Vagina (tissue), 2 donors: ENCODE data around the gene MRPS15. TPM values are rescaled to one million over a fixed set of nuclear protein-coding genes. Genes with fewer than 3 reads are reported as not detected.

Experiments
- DNase-seq, 2 donors: peaks; one replicate each; pipeline ENCODE4 v3.0.0-alpha.2; 2017; ENCODE audit errors: extremely low spot score in 2 of 2
- H3K27ac ChIP-seq: fragments of 200-600 bp; sonication (generic); one replicate; pipeline ENCODE4 v1.5.1; 2019
- H3K27me3 ChIP-seq: fragments of 200-600 bp; sonication (generic); one replicate; pipeline ENCODE4 v1.5.1; 2019
- H3K36me3 ChIP-seq, 2 donors: fragments of 200-600 bp; sonication (generic); one replicate each; pipeline ENCODE4 v1.5.1; 2017 to 2019
- H3K4me1 ChIP-seq: fragments of 200-600 bp; sonication (generic); one replicate; pipeline ENCODE4 v1.5.1; 2019
- H3K4me3 ChIP-seq, 2 donors: fragments of 200-600 bp; sonication (generic); 1 replicate in 1 of 2; 2 replicates in 1 of 2; pipeline ENCODE4 v1.5.1; 2016 to 2019
- H3K9me3 ChIP-seq: fragments of 200-600 bp; sonication (generic); one replicate; pipeline ENCODE4 v1.5.1; 2019
- CTCF ChIP-seq, 3 experiments: fragments of 450-650 bp in 2 of 3; fragments of 200-600 bp in 1 of 3; sonication (generic) in 1 of 3; IDR thresholded peaks; one replicate each; pipeline ENCODE4 v1.5.1; 2017 to 2019; ENCODE audit warnings: antibody characterized with exemption in 3 of 3, mild to moderate bottlenecking in 2 of 3, moderate library complexity in 2 of 3
- POLR2A ChIP-seq, 2 donors: fragments of 450-650 bp; IDR thresholded peaks; one replicate each; pipeline ENCODE4 v1.6.1; 2017; ENCODE audit warnings: antibody characterized with exemption in 2 of 2, mild to moderate bottlenecking in 2 of 2, moderate library complexity in 2 of 2
- POLR2AphosphoS5 ChIP-seq, 2 donors: sonication (generic); formaldehyde crosslinking; IDR thresholded peaks; one replicate each; pipeline ENCODE4 v1.9.0; 2017; ENCODE audit warnings: antibody characterized with exemption in 2 of 2, mild to moderate bottlenecking in 2 of 2, low read depth in 1 of 2; ENCODE audit not compliant: insufficient read depth in 1 of 2
- intact Hi-C: fragments of 100-400 bp; cut with DNase I; formaldehyde crosslinking; loops from one replicate; pipeline ENCODE4 v1.15.1; 2023
- total RNA-seq: library from RNA; depleted of rRNA; stranded (reverse); fragments of >200 nt; gene quantifications from one replicate; pipeline ENCODE4 v1.2.3, GENCODE V29; 2016

The MRPS15 gene
- total RNA-seq, 1 donor from 2014 or later, result 54.0 TPM

GRCh38 chr1:36443297-36443696 is 20.9 kb downstream of the MRPS15 start:
- Histone ChIP-seq H3K4me1 (peaks cover under 1% of the 10 kb centered on the region), H3K36me3 (no peaks in the 10 kb centered on the region), H3K9me3 (no peaks in the 10 kb centered on the region), H3K27ac (no peak overlapping the region), H3K27me3 (no peaks in the 10 kb centered on the region), H3K4me3 (no peak overlapping the region)
- TF ChIP-seq POLR2A (IDR thresholded peaks at IDR 0.05), result no peak
- no peak for TF ChIP-seq CTCF (IDR thresholded peaks at IDR 0.05)
- no peak for TF ChIP-seq POLR2AphosphoS5 (IDR thresholded peaks at IDR 0.05; ENCODE audit: insufficient read depth in 1 of 2, low read depth in 1 of 2)
- intact Hi-C loops, result no loop called here
- DNase-seq, result no peak

GRCh38 chr1:36442337-36442736 is 21.8 kb downstream of the MRPS15 start:
- intact Hi-C loops, result no loop called here
- no peak overlapping the region for H3K27ac ChIP-seq
- no peaks in the 10 kb centered on the region for H3K27me3 ChIP-seq
- H3K9me3 ChIP-seq, result no peaks in the 10 kb centered on the region
- no peaks in the 10 kb centered on the region for H3K36me3 ChIP-seq
- no peaks in the 10 kb centered on the region for H3K4me1 ChIP-seq
- DNase-seq, result no peak
- H3K4me3 ChIP-seq, result no peak overlapping the region
- TF ChIP-seq CTCF (IDR thresholded peaks at IDR 0.05) (no peak), POLR2A (IDR thresholded peaks at IDR 0.05) (no peak), POLR2AphosphoS5 (IDR thresholded peaks at IDR 0.05; ENCODE audit: insufficient read depth in 1 of 2, low read depth in 1 of 2) (no peak)

DNA sequence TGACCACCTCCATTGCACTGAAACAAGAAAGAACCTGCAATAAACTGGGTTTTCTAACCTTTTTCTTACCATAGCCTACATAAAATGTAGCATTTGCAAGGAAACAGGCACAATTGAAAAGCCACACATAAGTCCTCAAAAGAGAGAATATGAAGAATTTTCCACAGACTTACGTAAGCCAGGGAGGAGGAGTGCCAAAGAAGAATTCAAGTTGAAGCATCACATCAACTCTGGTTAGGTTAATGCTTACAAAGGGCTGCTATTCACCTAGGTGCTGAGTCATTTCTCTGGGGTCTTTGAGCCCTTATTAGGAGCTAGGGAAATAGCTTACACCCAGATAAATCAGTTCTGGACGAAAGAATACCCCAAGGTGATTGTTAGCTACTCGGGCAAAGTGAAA is 23.5 kb downstream of the MRPS15 start:
- H3K27ac ChIP-seq, result no peak overlapping the region
- H3K27me3 ChIP-seq, result no peaks in the 10 kb centered on the region
- no peaks in the 10 kb centered on the region for H3K36me3 ChIP-seq
- H3K4me1 ChIP-seq, result no peaks in the 10 kb centered on the region
- H3K9me3 ChIP-seq, result no peaks in the 10 kb centered on the region
- intact Hi-C loops, result no loop called here
- DNase-seq, result no peak
- H3K4me3 ChIP-seq, result no peak overlapping the region
- no peak for TF ChIP-seq POLR2AphosphoS5 (IDR thresholded peaks at IDR 0.05; ENCODE audit: insufficient read depth in 1 of 2, low read depth in 1 of 2)
- TF ChIP-seq POLR2A (IDR thresholded peaks at IDR 0.05), result no peak
- no peak for TF ChIP-seq CTCF (IDR thresholded peaks at IDR 0.05)

GRCh38 chr1:36440044-36440443 is 24.1 kb downstream of the MRPS15 start:
- Histone ChIP-seq H3K4me1 (no peaks in the 10 kb centered on the region), H3K4me3 (no peak overlapping the region), H3K27ac (no peak overlapping the region), H3K36me3 (no peaks in the 10 kb centered on the region), H3K27me3 (no peaks in the 10 kb centered on the region), H3K9me3 (no peaks in the 10 kb centered on the region)
- TF ChIP-seq POLR2AphosphoS5 (IDR thresholded peaks at IDR 0.05; ENCODE audit: insufficient read depth in 1 of 2, low read depth in 1 of 2) (no peak), CTCF (IDR thresholded peaks at IDR 0.05) (no peak), POLR2A (IDR thresholded peaks at IDR 0.05) (no peak)
- intact Hi-C loops, result no loop called here
- DNase-seq, result no peak

GRCh38 chr1:36438715-36439114 is 25.5 kb downstream of the MRPS15 start:
- intact Hi-C loops, result no loop called here
- H3K27me3 ChIP-seq, result no peaks in the 10 kb centered on the region
- no peak for TF ChIP-seq POLR2AphosphoS5 (IDR thresholded peaks at IDR 0.05; ENCODE audit: insufficient read depth in 1 of 2, low read depth in 1 of 2)
- no peak for TF ChIP-seq CTCF (IDR thresholded peaks at IDR 0.05)
- TF ChIP-seq POLR2A (IDR thresholded peaks at IDR 0.05), result no peak
- no peaks in the 10 kb centered on the region for H3K36me3 ChIP-seq
- no peaks in the 10 kb centered on the region for H3K9me3 ChIP-seq
- no peak for DNase-seq
- no peak overlapping the region for H3K27ac ChIP-seq
- no peaks in the 10 kb centered on the region for H3K4me1 ChIP-seq
- H3K4me3 ChIP-seq, result no peak overlapping the region
